ENCODE results near the gene CRIP1. TPM values are rescaled to one million over a fixed set of nuclear protein-coding genes. Genes with fewer than 3 reads are reported as not detected.

The CRIP1 gene
- total RNA-seq, 4 donors from 2014 or later = 11.2 to 57.9 (median 34.2) TPM

DNA sequence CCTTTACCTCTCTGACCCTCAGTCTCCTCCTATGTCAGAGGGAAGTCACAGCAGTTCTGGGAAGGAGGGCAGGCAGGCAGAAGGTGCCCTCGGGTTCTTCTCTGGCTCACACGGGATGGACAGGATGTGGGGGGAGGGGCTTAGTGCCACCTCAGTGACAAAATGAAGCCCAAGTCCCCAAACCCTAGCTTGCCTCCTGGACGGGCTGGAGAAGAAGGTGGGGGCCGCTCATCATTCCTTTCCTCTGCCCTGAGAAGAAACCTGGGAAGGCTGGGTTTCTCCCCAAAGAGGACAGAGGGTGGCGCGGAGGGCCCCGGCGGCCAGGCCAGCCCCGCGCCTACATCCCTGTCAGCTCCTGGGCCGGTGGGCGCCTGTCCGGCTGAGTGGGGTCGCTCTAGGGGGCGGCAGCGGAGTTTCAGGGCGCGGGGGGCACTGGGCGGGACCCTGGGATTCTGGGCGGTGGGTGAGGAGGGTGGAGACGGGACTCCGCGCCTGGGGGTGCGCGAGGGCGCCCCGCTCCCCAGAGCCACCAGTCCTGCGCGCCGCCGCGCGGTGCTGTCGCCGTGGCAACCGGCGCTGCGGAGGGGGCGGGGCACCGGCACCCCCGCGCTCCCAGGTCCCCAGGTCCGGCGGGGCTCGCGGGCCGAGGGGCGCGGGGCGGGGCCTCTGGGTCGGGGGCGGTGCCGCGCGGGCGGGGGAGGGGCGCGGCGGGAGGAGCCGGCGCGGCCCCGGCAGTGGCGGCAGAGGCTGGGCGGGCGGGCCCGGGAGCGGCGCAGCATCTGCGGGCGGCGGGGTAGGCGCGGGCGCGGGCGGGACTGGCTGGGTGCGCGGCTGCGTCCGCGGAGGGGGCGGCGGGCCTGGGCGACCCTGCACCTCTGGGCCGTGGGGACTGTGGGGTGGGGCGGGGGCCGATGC lies 39.4 kb downstream of the CRIP1 start, which contains the start of gene TMEM121:
TMEM121 (plus strand) TSS at position 723 of the 915 bp plus-strand sequence. CDS start 2,252 bp downstream, outside the sequence.
- H3K27me3 ChIP-seq = peaks cover 7% of the 10 kb centered on the region
- peak; percentile 30 for ATAC-seq
- peaks cover 0 to 22% of the 10 kb centered on the region in 2 donors for H3K36me3 ChIP-seq
- no peak for TF ChIP-seq POLR2AphosphoS5 (IDR thresholded peaks at IDR 0.05)
- TF ChIP-seq, protein P1, sequence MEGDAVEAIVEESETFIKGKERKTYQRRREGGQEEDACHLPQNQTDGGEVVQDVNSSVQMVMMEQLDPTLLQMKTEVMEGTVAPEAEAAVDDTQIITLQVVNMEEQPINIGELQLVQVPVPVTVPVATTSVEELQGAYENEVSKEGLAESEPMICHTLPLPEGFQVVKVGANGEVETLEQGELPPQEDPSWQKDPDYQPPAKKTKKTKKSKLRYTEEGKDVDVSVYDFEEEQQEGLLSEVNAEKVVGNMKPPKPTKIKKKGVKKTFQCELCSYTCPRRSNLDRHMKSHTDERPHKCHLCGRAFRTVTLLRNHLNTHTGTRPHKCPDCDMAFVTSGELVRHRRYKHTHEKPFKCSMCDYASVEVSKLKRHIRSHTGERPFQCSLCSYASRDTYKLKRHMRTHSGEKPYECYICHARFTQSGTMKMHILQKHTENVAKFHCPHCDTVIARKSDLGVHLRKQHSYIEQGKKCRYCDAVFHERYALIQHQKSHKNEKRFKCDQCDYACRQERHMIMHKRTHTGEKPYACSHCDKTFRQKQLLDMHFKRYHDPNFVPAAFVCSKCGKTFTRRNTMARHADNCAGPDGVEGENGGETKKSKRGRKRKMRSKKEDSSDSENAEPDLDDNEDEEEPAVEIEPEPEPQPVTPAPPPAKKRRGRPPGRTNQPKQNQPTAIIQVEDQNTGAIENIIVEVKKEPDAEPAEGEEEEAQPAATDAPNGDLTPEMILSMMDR (IDR thresholded peaks at IDR 0.05) = peak in 1 of 4 experiments; percentile 11
- H3K27ac ChIP-seq = peak within 1 kb of the TSS in 3 of 4 donors; percentile 56 to 74 (median 65)
- H3K9me3 ChIP-seq = no peaks in the 10 kb centered on the region
- no CpG with 5 or more reads among the region's 88 CpGs for WGBS, 2 donors (ENCODE audit: low coverage in 1 of 2)
- H3K4me1 ChIP-seq = peaks cover 0 to 48% (median 18%) of the 10 kb centered on the region in 3 donors
- H3K4me3 ChIP-seq = peak within 1 kb of the TSS; percentile 64 to 72

DNA sequence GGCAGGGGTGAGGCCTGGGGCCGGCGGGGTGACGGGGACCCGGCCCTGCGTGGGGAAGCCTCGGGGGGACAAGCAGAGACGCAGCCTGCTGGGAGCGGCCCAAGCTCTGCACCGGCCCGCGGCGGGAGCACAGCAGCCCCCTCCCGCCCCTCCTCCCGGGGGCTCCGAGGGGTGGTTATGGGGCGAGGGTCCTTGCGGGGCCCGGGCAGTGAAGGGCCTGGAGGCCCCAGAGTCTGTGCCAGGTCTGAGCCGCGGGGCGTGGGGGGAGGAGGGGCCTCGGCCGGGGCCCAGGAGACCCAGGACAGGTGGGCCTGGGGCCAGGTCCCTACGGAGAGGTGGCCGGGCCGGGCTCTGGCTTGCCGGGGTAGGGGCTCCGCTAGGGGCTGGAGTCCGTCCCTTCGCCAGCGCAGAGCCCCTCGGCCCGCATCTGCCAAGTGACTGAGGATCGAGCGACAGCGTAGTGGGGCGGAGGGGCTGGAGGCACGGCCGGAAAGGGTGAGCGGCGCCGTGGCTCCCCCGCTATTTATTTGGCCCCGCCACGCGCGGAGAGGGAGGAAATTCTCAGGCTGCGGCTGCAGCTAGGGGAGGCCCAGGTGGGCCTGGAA lies 40.2 kb downstream of the CRIP1 start:
- peaks cover 0 to 22% of the 10 kb centered on the region in 2 donors for H3K36me3 ChIP-seq
- peaks cover 0 to 48% (median 18%) of the 10 kb centered on the region in 3 donors for H3K4me1 ChIP-seq
- TF ChIP-seq POLR2A (IDR thresholded peaks at IDR 0.05) (no peak), EP300 (IDR thresholded peaks at IDR 0.05) (no peak), POLR2AphosphoS5 (IDR thresholded peaks at IDR 0.05) (no peak)
- TF ChIP-seq, protein P1 (IDR thresholded peaks at IDR 0.05) = no peak
- peak overlapping the region; percentile 64 to 72 for H3K4me3 ChIP-seq
- ATAC-seq = no peak
- no CpG with 5 or more reads among the region's 48 CpGs for WGBS, 2 donors (ENCODE audit: low coverage in 1 of 2)
- H3K9me3 ChIP-seq = no peaks in the 10 kb centered on the region
- peak overlapping the region in 3 of 4 donors; percentile 24 to 74 (median 56) for H3K27ac ChIP-seq
- H3K27me3 ChIP-seq = peaks cover 5% of the 10 kb centered on the region

DNA sequence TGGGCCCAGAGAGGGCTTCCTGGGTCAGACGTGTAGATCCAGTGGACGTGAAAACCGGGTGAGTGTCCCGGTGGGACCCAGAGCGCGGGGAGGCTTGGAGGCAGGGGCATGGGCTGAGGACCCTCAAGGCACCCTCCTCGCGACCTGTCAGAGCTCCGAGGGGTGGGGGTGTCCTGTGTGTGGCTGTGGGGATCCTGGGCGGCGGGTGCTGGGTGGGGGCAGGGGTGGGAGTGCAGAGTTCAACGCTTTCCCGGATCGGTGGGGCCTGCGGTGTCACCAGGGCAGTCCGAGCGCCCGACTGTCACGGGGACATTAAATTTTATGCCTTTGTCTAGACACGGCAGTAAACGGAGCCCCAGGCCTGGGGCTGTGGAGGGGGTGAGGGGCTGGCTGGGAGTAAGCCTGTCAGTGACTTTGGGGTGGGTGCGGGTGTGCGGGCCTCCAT lies 40.7 kb downstream of the CRIP1 start:
- Histone ChIP-seq H3K4me3 (peak overlapping the region; percentile 64 to 72), H3K9me3 (no peaks in the 10 kb centered on the region), H3K27me3 (no peaks in the 10 kb centered on the region), H3K36me3 (peaks cover 0 to 22% of the 10 kb centered on the region in 2 donors), H3K4me1 (peaks cover 0 to 48% (median 18%) of the 10 kb centered on the region in 3 donors), H3K27ac (peak overlapping the region in 2 of 4 donors; percentile 24 to 74)
- ATAC-seq = no peak
- TF ChIP-seq POLR2AphosphoS5 (IDR thresholded peaks at IDR 0.05) (no peak), EP300 (IDR thresholded peaks at IDR 0.05) (no peak), POLR2A (IDR thresholded peaks at IDR 0.05) (no peak)
- TF ChIP-seq, protein P1 (IDR thresholded peaks at IDR 0.05) = no peak
- no CpG with 5 or more reads among the region's 23 CpGs for WGBS, 2 donors (ENCODE audit: low coverage in 1 of 2)

DNA sequence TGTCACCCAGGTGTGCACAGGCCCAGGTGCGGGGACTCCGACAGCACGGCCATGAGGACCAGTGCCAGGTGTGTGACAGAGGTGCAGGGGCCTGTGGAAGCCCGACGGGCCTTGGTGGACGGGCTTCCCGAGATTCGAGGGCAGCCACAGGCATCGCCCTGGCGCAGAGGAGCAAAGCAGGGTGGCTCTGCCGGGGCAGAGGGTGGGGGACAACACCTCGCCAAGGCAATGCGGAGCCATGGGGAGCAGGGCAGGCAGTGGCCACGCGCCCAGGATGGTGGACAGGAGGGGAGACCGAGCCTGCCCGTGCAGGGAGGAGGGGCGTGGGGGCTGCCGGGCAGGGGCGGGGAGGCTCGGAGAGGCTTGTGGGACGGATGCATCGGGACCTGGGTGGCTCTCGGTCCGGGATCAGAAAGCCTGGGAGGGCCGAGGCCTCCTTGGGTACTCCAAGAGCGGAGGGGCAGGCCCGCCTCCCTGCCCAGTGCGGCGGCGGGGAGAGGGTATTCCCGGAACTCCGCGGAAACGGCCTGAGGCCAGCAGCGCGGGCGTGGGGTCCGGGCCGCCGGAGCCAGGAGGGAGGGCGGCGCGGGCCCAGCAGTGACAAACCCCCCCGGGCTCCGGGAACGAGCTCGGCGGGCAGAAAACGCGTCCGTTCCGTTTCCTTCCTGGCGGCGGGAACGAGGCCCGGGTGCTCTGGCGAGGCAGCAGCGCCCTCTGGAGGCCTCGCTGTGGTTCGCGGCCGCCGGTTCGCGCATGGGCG lies 41.3 kb downstream of the CRIP1 start:
- TF ChIP-seq POLR2A (IDR thresholded peaks at IDR 0.05) (peak; percentile 22 to 51), POLR2AphosphoS5 (IDR thresholded peaks at IDR 0.05) (peak; percentile 63), EP300 (IDR thresholded peaks at IDR 0.05) (no peak)
- TF ChIP-seq, protein P1 (IDR thresholded peaks at IDR 0.05) = peak in 3 of 4 experiments; percentile 86 to 97 (median 90)
- Histone ChIP-seq H3K4me3 (peak overlapping the region; percentile 46 to 64), H3K27ac (peak overlapping the region in 3 of 4 donors; percentile 74 to 77 (median 74)), H3K9me3 (no peaks in the 10 kb centered on the region), H3K4me1 (peaks cover 0 to 48% (median 18%) of the 10 kb centered on the region in 3 donors), H3K27me3 (no peaks in the 10 kb centered on the region), H3K36me3 (peaks cover 0 to 22% of the 10 kb centered on the region in 2 donors)
- ATAC-seq = peak; percentile 85
- 4% methylated on average over 5 of the region's 67 CpGs; no CpG with 5 or more reads in 1 of the 2 donors for WGBS, 2 donors (ENCODE audit: low coverage in 1 of 2)
